ENCODE data around the gene METTL25B. TPM values are rescaled to one million over a fixed set of nuclear protein-coding genes. Genes with fewer than 3 reads are reported as not detected.

Gene METTL25B
- total and polyA plus RNA-seq, 2 of the 13 experiments (the other 11 are each of a cell fraction or from before 2014, with no cell fraction given) = 11.9 to 24.0 TPM

GRCh38 chr1:156751451-156751756, 23.1 kb downstream of the METTL25B start, which contains the start of gene HDGF (continued):
- TF ChIP-seq ZNF138 (CRISPR knock-in tag; IDR thresholded peaks at IDR 0.05; ENCODE audit: low read depth) (0 out of 2 replicates have a peak, but pooled peaks have one; percentile 41), RERE (CRISPR knock-in tag; IDR thresholded peaks at IDR 0.05; ENCODE audit: low read depth) (0 out of 2 replicates have a peak, but pooled peaks have one; percentile 6), CAMTA2 (CRISPR knock-in tag; IDR thresholded peaks at IDR 0.05; ENCODE audit: borderline replicate concordance) (0 out of 2 replicates have a peak, but pooled peaks have one; percentile 16), ZEB1 (IDR thresholded peaks at IDR 0.05; ENCODE audit: insufficient replicate concordance, low read depth) (peak; percentile 12), POLR2A (IDR thresholded peaks at IDR 0.05; ENCODE audit: insufficient read depth in 1 of 2, low read depth in 2 of 2, low read length in 2 of 2) (no peak; a peak in 1 of 4 replicates), ZNF263 (CRISPR knock-in tag; IDR thresholded peaks at IDR 0.05) (peak; percentile 98), POLR2AphosphoS5 (IDR thresholded peaks at IDR 0.05; ENCODE audit: low read depth, low read length) (peak; percentile 4; the same call in 1 of the 2 replicates), HNRNPUL1 (IDR thresholded peaks at IDR 0.05; ENCODE audit: low read depth, low read length) (no peak), FOXM1 (CRISPR knock-in tag; IDR thresholded peaks at IDR 0.05) (peak; percentile 88), SOX13 (IDR thresholded peaks at IDR 0.05) (no peak), SOX13 (CRISPR knock-in tag; conservative IDR thresholded peaks at IDR 0.05 in 1 of 2, IDR thresholded peaks at IDR 0.05 in 1 of 2) (no peak), ZNF674 (CRISPR knock-in tag; IDR thresholded peaks at IDR 0.05; ENCODE audit: low read depth) (0 out of 2 replicates have a peak, but pooled peaks have one; percentile 16), ZFY (CRISPR knock-in tag; IDR thresholded peaks at IDR 0.05) (peak; percentile 63; the same call in 1 of the 2 replicates), PRDM10 (CRISPR knock-in tag; IDR thresholded peaks at IDR 0.05; ENCODE audit: low read depth) (no peak), ZMYM4 (CRISPR knock-in tag; IDR thresholded peaks at IDR 0.05) (no peak), MED13 (CRISPR knock-in tag; IDR thresholded peaks at IDR 0.05) (no peak; the same call in 1 of the 2 replicates), ATF7-NPFF (CRISPR knock-in tag; IDR thresholded peaks at IDR 0.05; ENCODE audit: low read depth) (0 out of 2 replicates have a peak, but pooled peaks have one; percentile 10)
- TF ChIP-seq, protein P1, sequence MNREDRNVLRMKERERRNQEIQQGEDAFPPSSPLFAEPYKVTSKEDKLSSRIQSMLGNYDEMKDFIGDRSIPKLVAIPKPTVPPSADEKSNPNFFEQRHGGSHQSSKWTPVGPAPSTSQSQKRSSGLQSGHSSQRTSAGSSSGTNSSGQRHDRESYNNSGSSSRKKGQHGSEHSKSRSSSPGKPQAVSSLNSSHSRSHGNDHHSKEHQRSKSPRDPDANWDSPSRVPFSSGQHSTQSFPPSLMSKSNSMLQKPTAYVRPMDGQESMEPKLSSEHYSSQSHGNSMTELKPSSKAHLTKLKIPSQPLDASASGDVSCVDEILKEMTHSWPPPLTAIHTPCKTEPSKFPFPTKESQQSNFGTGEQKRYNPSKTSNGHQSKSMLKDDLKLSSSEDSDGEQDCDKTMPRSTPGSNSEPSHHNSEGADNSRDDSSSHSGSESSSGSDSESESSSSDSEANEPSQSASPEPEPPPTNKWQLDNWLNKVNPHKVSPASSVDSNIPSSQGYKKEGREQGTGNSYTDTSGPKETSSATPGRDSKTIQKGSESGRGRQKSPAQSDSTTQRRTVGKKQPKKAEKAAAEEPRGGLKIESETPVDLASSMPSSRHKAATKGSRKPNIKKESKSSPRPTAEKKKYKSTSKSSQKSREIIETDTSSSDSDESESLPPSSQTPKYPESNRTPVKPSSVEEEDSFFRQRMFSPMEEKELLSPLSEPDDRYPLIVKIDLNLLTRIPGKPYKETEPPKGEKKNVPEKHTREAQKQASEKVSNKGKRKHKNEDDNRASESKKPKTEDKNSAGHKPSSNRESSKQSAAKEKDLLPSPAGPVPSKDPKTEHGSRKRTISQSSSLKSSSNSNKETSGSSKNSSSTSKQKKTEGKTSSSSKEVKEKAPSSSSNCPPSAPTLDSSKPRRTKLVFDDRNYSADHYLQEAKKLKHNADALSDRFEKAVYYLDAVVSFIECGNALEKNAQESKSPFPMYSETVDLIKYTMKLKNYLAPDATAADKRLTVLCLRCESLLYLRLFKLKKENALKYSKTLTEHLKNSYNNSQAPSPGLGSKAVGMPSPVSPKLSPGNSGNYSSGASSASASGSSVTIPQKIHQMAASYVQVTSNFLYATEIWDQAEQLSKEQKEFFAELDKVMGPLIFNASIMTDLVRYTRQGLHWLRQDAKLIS (CRISPR knock-in tag; IDR thresholded peaks at IDR 0.05) = no peak

Data from HepG2 (cell line).